K562 (cell line): ENCODE data around the gene FAM180B.

ENCODE experiments used
- FOXA1 ChIP-seq: fragments of 450-650 bp; IDR thresholded peaks from 2 replicates; pipeline ENCODE4 v1.6.1; 2016; ENCODE audit warnings: mild to moderate bottlenecking, borderline replicate concordance
- FOXP1 ChIP-seq: sonication (generic); formaldehyde crosslinking; IDR thresholded peaks from 2 replicates; pipeline ENCODE4 v1.8.0; 2022; ENCODE audit warnings: mild to moderate bottlenecking, missing genetic modification reagents
- MBD2 ChIP-seq: sonication (generic); IDR thresholded peaks from 2 replicates; pipeline ENCODE4 v1.6.1; 2016; ENCODE audit warnings: low read depth, borderline replicate concordance
- RFX5 ChIP-seq: IDR thresholded peaks from 2 replicates; pipeline ENCODE4 v1.6.1; 2011; ENCODE audit warnings: low read depth, mild to moderate bottlenecking, improper control_type of control experiment, low read length
- TCFL5 ChIP-seq: fragments of 250-450 bp; sonication (Bioruptor Pico); conservative IDR thresholded peaks from 2 replicates; pipeline ENCODE4 v1.6.1; 2021; ENCODE audit warnings: mild to moderate bottlenecking, moderate library complexity, matching md5 sums
- ZNF354B ChIP-seq: fragments of 250-450 bp; sonication (Bioruptor Pico); IDR thresholded peaks from 2 replicates; pipeline ENCODE4 v1.4.0; 2020
- TF ChIP-seq, protein P1 (sequence below): sonication (generic); formaldehyde crosslinking; IDR thresholded peaks from 2 replicates; pipeline ENCODE4 v1.8.1; 2023; ENCODE audit warnings: missing genetic modification reagents, mild to moderate bottlenecking, borderline replicate concordance
- TF ChIP-seq, protein P2 (sequence below), 3 experiments: IDR thresholded peaks in 2 of 3; conservative IDR thresholded peaks in 1 of 3; 2 replicates each; pipeline ENCODE4 v1.5.1; 2011 to 2012; ENCODE audit warnings: low read length in 3 of 3, mild to moderate bottlenecking in 3 of 3, control low read depth in 2 of 3, improper control_type of control experiment in 1 of 3, inconsistent platforms in 1 of 3, low read depth in 1 of 3, mixed read lengths in 1 of 3, moderate library complexity in 1 of 3; ENCODE audit not compliant: insufficient read depth in 2 of 3

- TF ChIP-seq ZNF354B (no peak), FOXP1 (no peak), TCFL5 (no peak), RFX5 (no peak), MBD2 (no peak), FOXA1 (no peak)
- TF ChIP-seq, protein P1, sequence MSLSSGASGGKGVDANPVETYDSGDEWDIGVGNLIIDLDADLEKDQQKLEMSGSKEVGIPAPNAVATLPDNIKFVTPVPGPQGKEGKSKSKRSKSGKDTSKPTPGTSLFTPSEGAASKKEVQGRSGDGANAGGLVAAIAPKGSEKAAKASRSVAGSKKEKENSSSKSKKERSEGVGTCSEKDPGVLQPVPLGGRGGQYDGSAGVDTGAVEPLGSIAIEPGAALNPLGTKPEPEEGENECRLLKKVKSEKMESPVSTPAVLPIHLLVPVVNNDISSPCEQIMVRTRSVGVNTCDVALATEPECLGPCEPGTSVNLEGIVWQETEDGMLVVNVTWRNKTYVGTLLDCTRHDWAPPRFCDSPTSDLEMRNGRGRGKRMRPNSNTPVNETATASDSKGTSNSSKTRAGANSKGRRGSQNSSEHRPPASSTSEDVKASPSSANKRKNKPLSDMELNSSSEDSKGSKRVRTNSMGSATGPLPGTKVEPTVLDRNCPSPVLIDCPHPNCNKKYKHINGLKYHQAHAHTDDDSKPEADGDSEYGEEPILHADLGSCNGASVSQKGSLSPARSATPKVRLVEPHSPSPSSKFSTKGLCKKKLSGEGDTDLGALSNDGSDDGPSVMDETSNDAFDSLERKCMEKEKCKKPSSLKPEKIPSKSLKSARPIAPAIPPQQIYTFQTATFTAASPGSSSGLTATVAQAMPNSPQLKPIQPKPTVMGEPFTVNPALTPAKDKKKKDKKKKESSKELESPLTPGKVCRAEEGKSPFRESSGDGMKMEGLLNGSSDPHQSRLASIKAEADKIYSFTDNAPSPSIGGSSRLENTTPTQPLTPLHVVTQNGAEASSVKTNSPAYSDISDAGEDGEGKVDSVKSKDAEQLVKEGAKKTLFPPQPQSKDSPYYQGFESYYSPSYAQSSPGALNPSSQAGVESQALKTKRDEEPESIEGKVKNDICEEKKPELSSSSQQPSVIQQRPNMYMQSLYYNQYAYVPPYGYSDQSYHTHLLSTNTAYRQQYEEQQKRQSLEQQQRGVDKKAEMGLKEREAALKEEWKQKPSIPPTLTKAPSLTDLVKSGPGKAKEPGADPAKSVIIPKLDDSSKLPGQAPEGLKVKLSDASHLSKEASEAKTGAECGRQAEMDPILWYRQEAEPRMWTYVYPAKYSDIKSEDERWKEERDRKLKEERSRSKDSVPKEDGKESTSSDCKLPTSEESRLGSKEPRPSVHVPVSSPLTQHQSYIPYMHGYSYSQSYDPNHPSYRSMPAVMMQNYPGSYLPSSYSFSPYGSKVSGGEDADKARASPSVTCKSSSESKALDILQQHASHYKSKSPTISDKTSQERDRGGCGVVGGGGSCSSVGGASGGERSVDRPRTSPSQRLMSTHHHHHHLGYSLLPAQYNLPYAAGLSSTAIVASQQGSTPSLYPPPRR (CRISPR knock-in tag), result no peak
- TF ChIP-seq, protein P2, sequence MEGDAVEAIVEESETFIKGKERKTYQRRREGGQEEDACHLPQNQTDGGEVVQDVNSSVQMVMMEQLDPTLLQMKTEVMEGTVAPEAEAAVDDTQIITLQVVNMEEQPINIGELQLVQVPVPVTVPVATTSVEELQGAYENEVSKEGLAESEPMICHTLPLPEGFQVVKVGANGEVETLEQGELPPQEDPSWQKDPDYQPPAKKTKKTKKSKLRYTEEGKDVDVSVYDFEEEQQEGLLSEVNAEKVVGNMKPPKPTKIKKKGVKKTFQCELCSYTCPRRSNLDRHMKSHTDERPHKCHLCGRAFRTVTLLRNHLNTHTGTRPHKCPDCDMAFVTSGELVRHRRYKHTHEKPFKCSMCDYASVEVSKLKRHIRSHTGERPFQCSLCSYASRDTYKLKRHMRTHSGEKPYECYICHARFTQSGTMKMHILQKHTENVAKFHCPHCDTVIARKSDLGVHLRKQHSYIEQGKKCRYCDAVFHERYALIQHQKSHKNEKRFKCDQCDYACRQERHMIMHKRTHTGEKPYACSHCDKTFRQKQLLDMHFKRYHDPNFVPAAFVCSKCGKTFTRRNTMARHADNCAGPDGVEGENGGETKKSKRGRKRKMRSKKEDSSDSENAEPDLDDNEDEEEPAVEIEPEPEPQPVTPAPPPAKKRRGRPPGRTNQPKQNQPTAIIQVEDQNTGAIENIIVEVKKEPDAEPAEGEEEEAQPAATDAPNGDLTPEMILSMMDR (IDR thresholded peaks at IDR 0.05 in 2 of 3, conservative IDR thresholded peaks at IDR 0.05 in 1 of 3; ENCODE audit: insufficient read depth in 2 of 3, low read depth in 1 of 3, low read length in 3 of 3), result no peak
Measured at GRCh38 chr11:47595967-47596366, 9.5 kb downstream of the FAM180B start.
